Measurements from ENCODE around the gene MLST8.

The MLST8 gene

GRCh38 chr16:2210386-2211365 is 5.4 kb downstream of the MLST8 start, which contains the start of gene BRICD5:
Gene BRICD5 (minus strand): TSS chr16:2210863. CDS start chr16:2210833, 30 bp downstream.
- DNase-seq: no peak

- no peak for DNase-seq
Observed at GRCh38 chr16:2211923-2212347, 6.7 kb downstream of the MLST8 start.

- peak; percentile 74 for DNase-seq
Observed at GRCh38 chr16:2212362-2213324, 7.4 kb downstream of the MLST8 start.

- DNase-seq: no peak
Observed at GRCh38 chr16:2213817-2214718, 8.8 kb downstream of the MLST8 start.

GRCh38 chr16:2214719-2214968 is 9.4 kb downstream of the MLST8 start, which contains the start of gene PGP:
Gene PGP (minus strand): TSS chr16:2214840. CDS start chr16:2214777, 63 bp downstream.
- DNase-seq: no peak

GRCh38 chr16:2216330-2216729 is 11.1 kb downstream of the MLST8 start:
- no peak for DNase-seq

GRCh38 chr16:2223221-2223941 is 18.1 kb downstream of the MLST8 start, which contains the start of gene E4F1:
Gene E4F1 (plus strand): TSS chr16:2223591. CDS start chr16:2223614, 23 bp downstream.
- DNase-seq: peak; percentile 100

- peak; percentile 79 for DNase-seq
Observed at GRCh38 chr16:2223942-2224486, 18.8 kb downstream of the MLST8 start.

DNA sequence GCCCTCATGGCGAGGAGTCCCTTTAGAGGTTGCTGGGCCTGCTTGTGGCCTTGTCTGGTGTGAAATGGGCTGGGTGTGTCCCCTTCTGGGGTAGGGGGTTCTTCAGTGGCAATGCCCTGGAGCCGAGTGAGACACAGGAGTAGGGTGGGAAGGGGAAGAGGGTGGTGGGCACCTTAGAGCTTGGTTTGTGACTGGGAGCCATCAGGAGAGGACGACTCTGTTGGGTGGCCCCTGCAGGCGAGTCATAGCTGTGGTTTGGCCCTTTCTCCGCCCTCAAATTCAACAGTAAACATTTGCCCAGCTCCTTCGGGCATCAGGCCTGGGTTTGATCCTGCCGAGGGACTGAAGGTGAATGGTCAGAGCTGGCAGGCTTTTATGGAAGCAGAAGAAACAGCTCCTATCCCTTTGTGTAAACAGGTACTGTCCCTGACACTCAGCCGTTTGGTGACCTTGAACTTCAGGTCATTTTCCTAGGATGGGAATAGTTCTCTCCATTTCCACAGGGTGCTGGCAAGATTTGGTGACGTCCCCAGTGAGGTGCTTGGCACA is 21.1 kb downstream of the MLST8 start:
- no peak for DNase-seq

DNA sequence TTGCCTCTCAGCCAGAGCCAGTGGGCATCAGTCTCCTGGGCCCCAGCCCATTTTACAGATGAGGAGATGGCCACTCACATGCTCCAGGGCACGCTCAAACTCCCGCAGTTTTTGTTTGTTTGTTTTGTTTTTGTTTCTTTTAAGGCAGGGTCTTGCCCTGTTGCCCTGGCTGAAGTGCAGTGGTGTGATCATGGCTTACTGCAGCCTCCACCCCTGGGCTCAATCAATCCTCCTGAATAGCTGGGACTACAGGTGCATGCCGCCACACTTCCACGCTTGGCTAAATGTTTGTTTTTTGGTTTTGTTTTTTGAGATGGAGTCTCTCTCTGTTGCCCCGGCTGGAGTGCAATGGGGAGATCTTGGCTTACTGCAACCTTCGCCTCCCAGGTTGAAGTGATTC is 21.7 kb downstream of the MLST8 start:
- no peak for DNase-seq

DNA sequence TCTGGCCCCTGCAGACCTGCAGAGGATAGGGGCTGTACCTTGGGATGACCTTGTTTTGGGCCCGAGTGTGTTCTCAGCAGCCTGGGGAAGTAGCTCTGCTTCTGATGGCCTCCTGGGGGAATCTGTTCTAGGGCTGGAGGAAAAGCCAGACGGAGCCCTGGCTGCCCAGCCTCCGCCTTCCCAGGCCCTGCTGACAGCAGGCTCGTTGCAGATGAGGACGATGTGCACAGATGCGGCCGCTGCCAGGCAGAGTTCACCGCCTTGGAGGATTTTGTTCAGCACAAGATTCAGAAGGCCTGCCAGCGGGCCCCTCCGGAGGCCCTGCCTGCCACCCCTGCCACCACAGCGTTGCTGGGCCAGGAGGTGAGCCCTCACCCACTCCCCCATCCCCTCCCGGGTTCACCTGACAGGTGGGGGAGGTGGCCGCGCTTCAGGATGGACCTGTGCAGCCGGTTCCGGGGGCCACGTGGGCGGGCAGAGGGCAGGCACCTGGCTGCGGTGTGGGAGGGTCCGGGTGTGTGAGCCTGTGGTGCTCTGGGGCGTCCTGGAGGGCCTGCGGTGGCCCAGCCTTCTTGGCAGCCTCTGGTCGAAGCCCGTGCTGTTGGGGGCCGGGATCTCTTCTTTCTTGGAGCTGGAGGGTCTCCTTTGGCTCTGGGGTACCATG is 23.0 kb downstream of the MLST8 start:
- DNase-seq: no peak

DNA sequence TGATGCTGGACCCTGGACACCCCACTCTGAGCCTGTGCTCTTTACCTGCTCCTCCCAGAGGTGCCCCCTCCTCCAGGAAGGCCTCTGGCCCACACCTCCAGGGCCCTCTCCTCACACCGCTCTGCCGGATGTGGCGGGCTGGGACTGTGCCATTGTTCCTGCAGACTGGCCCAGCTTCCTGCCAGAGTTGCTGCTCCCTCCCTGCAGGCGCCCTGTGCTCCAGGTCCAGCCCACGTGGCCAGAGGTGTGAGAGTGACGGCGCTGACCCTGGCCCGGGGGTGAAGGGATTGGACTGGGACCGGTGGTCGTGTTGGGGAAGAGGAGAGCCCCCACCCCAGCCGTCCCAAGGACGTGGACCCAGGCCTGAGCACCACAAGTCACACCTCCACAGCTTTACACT is 23.8 kb downstream of the MLST8 start:
- no peak for DNase-seq

DNA sequence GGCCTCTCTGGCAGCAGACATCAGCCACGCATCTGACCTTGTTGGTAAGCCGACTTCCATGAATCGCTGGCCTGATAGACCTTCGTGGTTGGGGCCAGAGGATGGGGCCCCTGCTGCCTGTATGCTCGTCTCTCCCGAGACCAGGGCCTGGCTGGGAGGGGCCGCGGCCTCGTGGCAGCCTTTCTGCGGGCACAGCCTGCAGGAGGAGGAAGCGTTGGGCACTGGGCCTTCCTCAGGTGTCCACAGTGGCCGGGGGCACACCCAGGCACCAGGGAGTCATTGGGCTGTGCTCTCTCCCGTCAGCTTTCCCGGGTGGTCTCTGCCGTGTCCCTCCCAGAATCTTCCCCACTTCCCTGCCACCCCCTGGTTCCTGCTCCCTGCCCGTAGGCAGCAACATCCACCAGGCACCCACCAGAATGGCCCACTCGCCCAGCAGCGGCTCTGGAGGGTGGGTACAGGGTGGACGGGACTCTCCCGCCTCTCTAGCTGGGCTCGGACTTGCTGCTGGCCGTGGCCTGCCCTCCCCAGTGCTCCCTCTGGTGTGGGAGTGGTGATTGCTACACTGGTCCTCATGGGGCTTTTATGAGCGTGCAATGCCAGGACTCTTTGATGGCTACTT is 24.5 kb downstream of the MLST8 start:
- DNase-seq: no peak

GRCh38 chr16:2230376-2230775 is 25.1 kb downstream of the MLST8 start:
- no peak for DNase-seq

DNA sequence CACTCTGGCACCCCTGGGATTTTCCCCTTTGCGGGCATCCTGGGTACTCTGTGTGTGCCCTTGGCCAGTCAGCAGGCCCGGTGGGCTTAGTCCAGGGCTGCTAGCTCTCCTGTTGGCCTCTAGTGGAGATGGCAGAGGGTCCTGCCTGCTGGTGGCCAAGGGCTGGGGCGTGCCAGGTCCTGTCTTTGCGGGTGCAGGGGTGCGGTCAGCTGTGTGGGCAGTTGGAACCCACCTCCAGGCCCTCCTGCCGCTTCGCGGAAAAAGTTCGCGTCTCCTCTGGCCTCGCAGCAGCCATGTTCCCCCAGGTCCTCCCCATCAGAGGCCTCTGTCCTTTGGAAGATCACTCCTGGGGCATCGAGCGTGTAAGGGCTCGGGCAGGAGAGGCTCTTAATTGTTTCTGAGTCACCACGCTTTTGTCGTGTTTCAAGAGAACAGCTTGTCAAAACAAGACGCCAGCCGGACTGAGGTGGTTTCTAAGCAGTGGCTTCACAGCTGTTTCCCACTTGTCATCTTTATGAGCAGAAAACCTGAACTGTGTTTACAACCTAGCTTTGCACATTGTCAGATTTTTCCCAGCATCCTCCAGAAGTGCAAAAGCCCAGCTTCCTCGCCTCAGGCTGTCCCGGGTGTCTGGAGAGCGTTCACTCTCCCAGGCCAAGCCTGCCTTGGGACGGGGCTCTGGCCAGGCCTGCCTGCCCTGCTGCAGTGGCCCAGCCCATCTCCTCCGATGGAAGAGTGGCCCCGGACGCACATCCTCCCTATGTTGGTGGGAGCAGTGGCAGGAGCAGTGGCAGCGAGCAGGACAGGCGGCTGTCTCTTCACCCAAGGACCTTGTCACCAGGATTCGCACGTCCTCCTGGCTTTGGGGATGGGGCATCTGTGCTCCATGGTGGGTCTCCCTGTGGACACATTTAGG is 26.0 kb downstream of the MLST8 start:
- no peak for DNase-seq

DNA sequence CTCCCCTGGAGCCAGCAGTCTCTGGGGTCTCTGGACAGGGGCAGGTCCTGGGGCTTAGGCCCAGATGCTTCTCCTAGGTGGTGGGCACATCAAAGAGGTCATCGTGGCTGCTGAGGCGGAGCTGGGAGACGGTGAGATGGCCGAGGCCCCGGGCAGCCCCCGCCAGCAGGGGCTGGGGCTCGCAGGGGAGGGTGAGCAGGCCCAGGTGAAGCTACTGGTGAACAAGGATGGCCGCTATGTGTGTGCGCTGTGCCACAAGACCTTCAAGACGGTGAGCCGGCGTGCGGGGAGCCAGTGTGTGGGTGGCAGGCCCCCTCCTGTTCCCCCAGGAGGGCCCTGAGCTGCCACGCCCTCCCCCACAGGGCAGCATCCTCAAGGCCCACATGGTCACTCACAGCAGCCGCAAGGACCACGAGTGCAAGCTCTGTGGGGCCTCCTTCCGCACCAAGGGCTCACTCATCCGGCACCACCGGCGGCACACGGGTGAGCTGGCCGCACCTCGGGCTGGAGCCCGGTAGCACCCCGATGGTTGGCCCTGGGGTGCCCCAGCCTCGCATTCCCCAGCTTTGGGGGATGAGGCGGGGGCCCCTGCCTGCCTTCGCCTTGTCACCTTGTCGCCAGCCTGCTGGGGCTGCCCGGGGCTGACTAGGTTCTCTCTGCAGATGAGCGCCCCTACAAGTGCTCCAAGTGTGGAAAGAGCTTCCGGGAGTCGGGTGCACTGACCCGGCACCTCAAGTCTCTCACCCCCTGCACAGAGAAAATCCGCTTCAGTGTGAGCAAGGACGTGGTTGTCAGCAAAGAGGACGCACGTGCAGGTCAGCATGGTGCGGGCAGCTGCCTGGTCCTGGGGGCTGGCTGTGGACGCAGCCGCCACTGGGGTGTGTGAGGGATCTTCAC is 27.1 kb downstream of the MLST8 start:
- no peak for DNase-seq

GRCh38 chr16:2233046-2233775 is 28.0 kb downstream of the MLST8 start:
- no peak for DNase-seq

All from islet precursor cell (in vitro differentiated cells).